Hepatocyte (in vitro differentiated cells): ENCODE measurements around the gene UBQLN1. TPM values are rescaled to one million over a fixed set of nuclear protein-coding genes. Genes with fewer than 3 reads are reported as not detected.

Source experiments
- DNase-seq: peaks from one replicate; pipeline ENCODE4 v3.0.0-alpha.2; 2016; ENCODE audit warnings: low spot score
- H2AFZ ChIP-seq: fragments of 200-600 bp; sonication (generic); 2 replicates; pipeline ENCODE4 v1.6.0; 2016; ENCODE audit warnings: antibody characterized with exemption, mild to moderate bottlenecking
- H3K27ac ChIP-seq: fragments of 200-600 bp; sonication (generic); 2 replicates; pipeline ENCODE4 v1.5.1; 2016; ENCODE audit warnings: mild to moderate bottlenecking
- H3K27me3 ChIP-seq: fragments of 200-600 bp; sonication (generic); 2 replicates; pipeline ENCODE4 v1.6.1; 2016
- H3K36me3 ChIP-seq: fragments of 200-600 bp; sonication (generic); replicated peaks from 2 replicates; pipeline ENCODE4 v1.5.1; 2016; ENCODE audit warnings: low read depth; ENCODE audit not compliant: insufficient read depth
- H3K4me1 ChIP-seq: fragments of 200-600 bp; sonication (generic); 2 replicates; pipeline ENCODE4 v1.5.1; 2016; ENCODE audit warnings: mild to moderate bottlenecking, moderate library complexity; ENCODE audit not compliant: insufficient read depth
- H3K4me2 ChIP-seq: fragments of 200-600 bp; sonication (generic); 2 replicates; pipeline ENCODE4 v1.6.0; 2016
- H3K4me3 ChIP-seq: fragments of 200-600 bp; sonication (generic); 2 replicates; pipeline ENCODE4 v1.5.1; 2016; ENCODE audit warnings: mild to moderate bottlenecking
- H3K79me2 ChIP-seq: fragments of 200-600 bp; sonication (generic); 2 replicates; pipeline ENCODE4 v1.6.0; 2017; ENCODE audit warnings: mild to moderate bottlenecking
- H3K9me2 ChIP-seq: fragments of 200-600 bp; sonication (generic); replicated peaks from 2 replicates; pipeline ENCODE4 v1.6.0; 2017; ENCODE audit warnings: mild to moderate bottlenecking; ENCODE audit not compliant: insufficient read depth
- H3K9me3 ChIP-seq: fragments of 200-600 bp; sonication (generic); 2 replicates; pipeline ENCODE4 v1.5.1; 2016; ENCODE audit warnings: low read depth, mild to moderate bottlenecking
- H4K20me1 ChIP-seq: fragments of 200-600 bp; sonication (generic); 2 replicates; pipeline ENCODE4 v1.6.0; 2016; ENCODE audit warnings: mild to moderate bottlenecking; ENCODE audit not compliant: insufficient read depth, poor library complexity, severe bottlenecking
- EZH2 ChIP-seq: fragments of 200-600 bp; sonication (generic); IDR thresholded peaks from 2 replicates; pipeline ENCODE4 v1.6.1; 2016; ENCODE audit warnings: antibody characterized with exemption, mild to moderate bottlenecking, borderline replicate concordance
- EZH2phosphoT487 ChIP-seq: fragments of 200-600 bp; sonication (generic); IDR thresholded peaks from one replicate; pipeline ENCODE4 v1.6.1; 2018; ENCODE audit warnings: antibody characterized with exemption, mild to moderate bottlenecking, low read depth, moderate library complexity; ENCODE audit not compliant: unreplicated experiment, severe bottlenecking
- WGBS: methylation state at CpG from one replicate; pipeline ENCODE4 v1.1.6; 2016; ENCODE audit warnings: low lambda C conversion rate; ENCODE audit errors: missing lambda C conversion rate; 5-methylcytosine and 5-hydroxymethylcytosine counted together
- polyA plus RNA-seq: library from polyadenylated mRNA; unstranded; fragments of >200 nt; fragmentation: Nextera tagmentation; extraction: Ambion mirVana; gene quantifications from 2 replicates; pipeline ENCODE4 v1.2.1, GENCODE V29; 2016
- total RNA-seq: library from RNA; depleted of rRNA; stranded (reverse); fragments of >200 nt; gene quantifications from 2 replicates; pipeline ENCODE4 v1.2.3, GENCODE V29; 2014
- TF ChIP-seq, protein P1 (sequence below): fragments of 200-600 bp; sonication (generic); IDR thresholded peaks from 2 replicates; pipeline ENCODE4 v1.5.1; 2016; ENCODE audit warnings: antibody characterized with exemption, mild to moderate bottlenecking; ENCODE audit not compliant: poor library complexity

The UBQLN1 gene
- total and polyA plus RNA-seq, 2 experiments from 2014 or later = 42.6 to 97.1 TPM

DNA sequence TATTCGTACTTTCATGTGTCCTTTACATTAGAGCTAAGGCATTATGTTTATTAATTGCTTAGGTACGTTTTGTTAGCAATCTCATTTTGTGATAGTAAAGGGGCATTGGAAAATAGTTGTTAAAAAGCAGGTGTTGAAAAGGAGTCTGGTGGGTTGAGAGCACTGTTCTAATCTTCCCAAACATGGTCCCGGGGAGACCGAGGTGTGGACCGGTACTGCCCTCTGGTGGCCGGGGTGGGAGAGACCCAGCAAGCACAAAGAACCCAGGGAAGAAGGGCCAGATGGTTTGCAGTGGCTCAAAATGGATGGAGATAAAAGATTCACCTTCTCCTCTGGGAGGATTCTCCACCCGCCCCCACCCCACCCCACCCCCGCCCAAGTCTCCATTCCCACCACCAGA, 58.7 kb downstream of the UBQLN1 start:
- no peaks in the 10 kb centered on the region for H4K20me1 ChIP-seq
- no peaks in the 10 kb centered on the region for H3K36me3 ChIP-seq
- H3K4me2 ChIP-seq = no peak overlapping the region
- no peak overlapping the region for H3K4me3 ChIP-seq
- H3K27ac ChIP-seq = no peak overlapping the region
- DNase-seq = peak; percentile 68
- H3K4me1 ChIP-seq = no peaks in the 10 kb centered on the region
- TF ChIP-seq, protein P1, sequence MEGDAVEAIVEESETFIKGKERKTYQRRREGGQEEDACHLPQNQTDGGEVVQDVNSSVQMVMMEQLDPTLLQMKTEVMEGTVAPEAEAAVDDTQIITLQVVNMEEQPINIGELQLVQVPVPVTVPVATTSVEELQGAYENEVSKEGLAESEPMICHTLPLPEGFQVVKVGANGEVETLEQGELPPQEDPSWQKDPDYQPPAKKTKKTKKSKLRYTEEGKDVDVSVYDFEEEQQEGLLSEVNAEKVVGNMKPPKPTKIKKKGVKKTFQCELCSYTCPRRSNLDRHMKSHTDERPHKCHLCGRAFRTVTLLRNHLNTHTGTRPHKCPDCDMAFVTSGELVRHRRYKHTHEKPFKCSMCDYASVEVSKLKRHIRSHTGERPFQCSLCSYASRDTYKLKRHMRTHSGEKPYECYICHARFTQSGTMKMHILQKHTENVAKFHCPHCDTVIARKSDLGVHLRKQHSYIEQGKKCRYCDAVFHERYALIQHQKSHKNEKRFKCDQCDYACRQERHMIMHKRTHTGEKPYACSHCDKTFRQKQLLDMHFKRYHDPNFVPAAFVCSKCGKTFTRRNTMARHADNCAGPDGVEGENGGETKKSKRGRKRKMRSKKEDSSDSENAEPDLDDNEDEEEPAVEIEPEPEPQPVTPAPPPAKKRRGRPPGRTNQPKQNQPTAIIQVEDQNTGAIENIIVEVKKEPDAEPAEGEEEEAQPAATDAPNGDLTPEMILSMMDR = peak; percentile 68
- TF ChIP-seq EZH2 = no peak
- TF ChIP-seq EZH2phosphoT487 = no peak
- H2AFZ ChIP-seq = no peak overlapping the region
- no peaks in the 10 kb centered on the region for H3K79me2 ChIP-seq
- H3K9me3 ChIP-seq = no peaks in the 10 kb centered on the region
- no peaks in the 10 kb centered on the region for H3K27me3 ChIP-seq
- WGBS = 37% methylated on average over 6 of the region's 8 CpGs
- no peaks in the 10 kb centered on the region for H3K9me2 ChIP-seq

DNA sequence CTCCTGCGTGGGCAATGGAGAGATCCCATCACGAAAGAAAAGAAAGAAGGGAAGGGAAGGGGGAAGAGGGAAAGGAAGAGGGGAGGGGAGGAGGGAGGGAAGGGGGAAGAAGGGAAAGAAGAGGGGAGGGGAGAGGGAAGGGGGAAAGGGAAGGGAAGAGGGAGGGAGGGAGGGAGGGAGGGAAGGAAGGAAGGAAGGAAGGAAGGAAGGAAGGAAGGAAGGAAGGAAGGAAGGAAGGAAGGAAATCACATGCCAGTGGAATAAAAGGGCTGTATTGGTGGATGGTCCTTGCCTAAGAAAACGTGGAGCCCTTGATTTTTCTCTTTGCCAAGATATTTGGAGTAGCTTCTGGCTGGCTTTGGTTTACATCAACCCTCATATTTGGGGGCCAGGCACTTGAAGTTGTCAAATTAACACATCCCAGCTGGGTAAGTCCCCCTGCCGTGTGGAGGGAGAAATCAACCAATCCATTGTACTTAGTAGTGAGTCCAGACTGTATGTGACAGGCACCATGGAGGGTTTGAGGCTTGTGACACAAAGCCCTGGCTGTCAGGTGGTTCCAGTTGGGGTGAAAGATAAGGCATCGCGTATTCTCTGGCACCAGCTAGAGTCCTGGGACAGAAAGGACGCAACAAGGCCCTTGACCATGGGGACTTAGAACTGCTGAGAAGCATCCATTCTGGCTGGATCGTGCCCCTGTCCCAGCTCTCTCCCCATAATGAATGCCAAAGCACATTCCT, 61.1 kb downstream of the UBQLN1 start:
- 91% methylated on average over 8 of the region's 8 CpGs for WGBS
- H3K4me3 ChIP-seq = no peak overlapping the region
- DNase-seq = no peak
- no peaks in the 10 kb centered on the region for H3K36me3 ChIP-seq
- H3K79me2 ChIP-seq = no peaks in the 10 kb centered on the region
- no peaks in the 10 kb centered on the region for H3K27me3 ChIP-seq
- no peaks in the 10 kb centered on the region for H3K9me3 ChIP-seq
- no peak overlapping the region for H3K27ac ChIP-seq
- no peaks in the 10 kb centered on the region for H4K20me1 ChIP-seq
- no peaks in the 10 kb centered on the region for H3K4me1 ChIP-seq
- H3K4me2 ChIP-seq = no peak overlapping the region
- no peaks in the 10 kb centered on the region for H3K9me2 ChIP-seq
- no peak overlapping the region for H2AFZ ChIP-seq
- TF ChIP-seq EZH2 (no peak), EZH2phosphoT487 (no peak)
- TF ChIP-seq, protein P1 = no peak

DNA sequence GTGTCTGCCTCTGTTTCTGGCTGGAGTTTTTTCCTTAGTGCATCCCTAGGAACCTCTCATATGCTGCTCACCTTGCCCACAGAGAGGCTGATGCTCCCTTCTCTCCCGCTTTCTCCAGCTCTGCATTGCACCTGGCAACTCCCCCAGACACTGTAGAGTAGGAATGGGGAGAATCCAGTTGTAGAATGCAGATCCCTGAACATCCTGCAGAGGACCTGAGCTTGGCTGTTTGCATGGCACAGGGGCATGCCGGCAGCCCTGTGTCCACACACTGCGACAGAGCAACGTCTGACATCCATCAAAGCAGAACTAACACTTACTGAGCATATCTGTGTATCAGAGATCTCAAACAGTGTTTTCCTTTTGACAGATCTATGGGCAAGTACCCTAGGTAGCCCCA, 65.0 kb downstream of the UBQLN1 start:
- no peaks in the 10 kb centered on the region for H3K9me3 ChIP-seq
- TF ChIP-seq, protein P1 = no peak
- TF ChIP-seq EZH2 (no peak), EZH2phosphoT487 (no peak)
- 79% methylated on average over 4 of the region's 4 CpGs for WGBS
- no peaks in the 10 kb centered on the region for H3K79me2 ChIP-seq
- H4K20me1 ChIP-seq = no peaks in the 10 kb centered on the region
- no peaks in the 10 kb centered on the region for H3K4me1 ChIP-seq
- no peaks in the 10 kb centered on the region for H3K27me3 ChIP-seq
- no peak overlapping the region for H2AFZ ChIP-seq
- no peak overlapping the region for H3K4me3 ChIP-seq
- H3K27ac ChIP-seq = no peak overlapping the region
- H3K36me3 ChIP-seq = no peaks in the 10 kb centered on the region
- DNase-seq = no peak
- H3K4me2 ChIP-seq = no peak overlapping the region
- no peaks in the 10 kb centered on the region for H3K9me2 ChIP-seq
